ENCODE measurements around the gene SIX2.

The SIX2 gene

GRCh38 chr2:44964752-44965236, 44.5 kb downstream of the SIX2 start:
- peak; percentile 57 for DNase-seq

GRCh38 chr2:44962176-44962695, 47.0 kb downstream of the SIX2 start:
- no peak for DNase-seq

- DNase-seq: no peak
Measured at GRCh38 chr2:44960871-44961270, 48.4 kb downstream of the SIX2 start.

GRCh38 chr2:44959855-44960254, 49.4 kb downstream of the SIX2 start:
- DNase-seq: no peak

- no peak for DNase-seq
Measured at GRCh38 chr2:44957656-44958327, 51.5 kb downstream of the SIX2 start.

GRCh38 chr2:44956843-44957242, 52.4 kb downstream of the SIX2 start:
- no peak for DNase-seq

GRCh38 chr2:44955593-44956392, 53.5 kb downstream of the SIX2 start:
- DNase-seq: peak; percentile 60
